Peyer's patch (tissue), 4 donors: ENCODE measurements around the gene ATG7. TPM values are rescaled to one million over a fixed set of nuclear protein-coding genes. Genes with fewer than 3 reads are reported as not detected.
A peak's percentile ranks its signal among the peaks of the same experiment; 100 is the strongest.

Experiments
- DNase-seq, 3 donors: peaks; one replicate each; pipeline ENCODE4 v3.0.0-alpha.2; 2017 to 2019
- H3K27ac ChIP-seq, 4 donors: fragments of 200-600 bp; sonication (generic); one replicate each; pipeline ENCODE4 v1.5.1; 2016 to 2019
- H3K27me3 ChIP-seq, 2 donors: fragments of 200-600 bp; sonication (generic); one replicate each; pipeline ENCODE4 v1.5.1; 2019
- H3K36me3 ChIP-seq, 3 donors: fragments of 200-600 bp; sonication (generic); one replicate each; pipeline ENCODE4 v1.5.1; 2016 to 2019
- H3K4me1 ChIP-seq, 4 donors: fragments of 200-600 bp; sonication (generic); one replicate each; pipeline ENCODE4 v1.5.1; 2016 to 2019
- H3K4me3 ChIP-seq, 4 donors: fragments of 200-600 bp; sonication (generic); 1 replicate in 3 of 4; 2 replicates in 1 of 4; pipeline ENCODE4 v1.5.1; 2016 to 2019; ENCODE audit warnings: mild to moderate bottlenecking in 1 of 4
- H3K9me3 ChIP-seq, 4 donors: fragments of 200-600 bp; sonication (generic); one replicate each; pipeline ENCODE4 v1.5.1; 2016 to 2019; ENCODE audit warnings: mild to moderate bottlenecking in 1 of 4
- CTCF ChIP-seq, 6 experiments: fragments of 450-650 bp in 4 of 6; fragments of 200-600 bp in 2 of 6; sonication (generic) in 1 of 6; IDR thresholded peaks; one replicate each; pipeline ENCODE4 v1.5.1; 2017 to 2019; ENCODE audit warnings: antibody characterized with exemption in 6 of 6, mild to moderate bottlenecking in 3 of 6, moderate library complexity in 1 of 6
- POLR2A ChIP-seq, 2 donors: fragments of 450-650 bp; IDR thresholded peaks; one replicate each; pipeline ENCODE4 v1.5.1; 2017; ENCODE audit warnings: antibody characterized with exemption in 2 of 2, mild to moderate bottlenecking in 2 of 2, moderate library complexity in 2 of 2
- total RNA-seq, 4 donors: library from RNA; depleted of rRNA; stranded (reverse); fragments of >200 nt; gene quantifications; one replicate each; pipeline ENCODE4 v1.1.0, GENCODE V29; 2016

Gene ATG7
- total RNA-seq, 4 donors from 2014 or later = 45.2 to 126 (median 70.8) TPM

DNA sequence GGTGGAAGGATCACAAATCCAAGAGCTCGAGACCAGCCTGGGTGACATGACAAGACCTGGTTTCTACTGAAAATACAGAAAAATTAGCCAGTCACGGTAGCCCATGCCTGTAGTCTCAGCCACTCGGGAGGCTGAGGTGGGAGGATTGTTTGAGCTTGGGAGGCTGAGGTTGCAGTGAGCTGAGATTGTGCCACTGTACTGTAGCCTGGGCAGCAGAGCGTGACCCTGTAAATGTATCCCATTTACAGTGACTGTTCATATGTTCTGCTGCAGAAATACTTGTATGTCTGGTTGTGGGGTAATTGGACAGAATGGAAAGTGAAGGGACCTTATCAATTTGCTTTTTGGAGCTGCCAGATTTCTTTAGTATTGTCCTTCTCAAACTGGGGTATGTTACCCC is 24.9 kb downstream of the ATG7 start:
- no peaks in the 10 kb centered on the region for H3K27me3 ChIP-seq
- H3K4me3 ChIP-seq = no peak overlapping the region
- no peak for DNase-seq
- no peak overlapping the region for H3K27ac ChIP-seq
- no peak for TF ChIP-seq CTCF (IDR thresholded peaks at IDR 0.05)
- no peak for TF ChIP-seq POLR2A (IDR thresholded peaks at IDR 0.05)
- H3K9me3 ChIP-seq = no peaks in the 10 kb centered on the region
- no peaks in the 10 kb centered on the region for H3K4me1 ChIP-seq
- peaks cover 0 to 26% (median 0%) of the 10 kb centered on the region in 3 donors for H3K36me3 ChIP-seq

DNA sequence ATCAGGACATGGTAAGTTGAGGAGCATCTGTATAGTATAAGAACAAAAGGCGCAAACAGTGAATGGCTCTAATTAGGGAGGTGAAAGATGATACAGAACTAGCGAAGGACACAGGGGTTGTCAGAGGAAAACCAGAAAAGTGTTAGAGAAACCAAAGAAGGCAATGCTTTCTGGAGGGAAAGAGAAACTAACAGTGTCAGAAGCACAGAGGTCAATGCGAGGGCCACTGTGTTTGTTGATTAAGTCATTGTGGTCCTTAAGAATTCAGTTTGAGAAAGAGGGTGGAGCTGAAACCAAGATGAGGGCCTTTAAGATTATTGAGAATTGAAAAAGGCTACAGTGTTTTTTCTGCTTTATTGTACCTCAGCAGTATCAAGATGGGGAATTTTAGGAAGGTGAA is 28.8 kb downstream of the ATG7 start:
- peaks cover 0 to 31% (median 0%) of the 10 kb centered on the region in 3 donors for H3K36me3 ChIP-seq
- H3K4me3 ChIP-seq = no peak overlapping the region
- DNase-seq = no peak
- H3K27me3 ChIP-seq = no peaks in the 10 kb centered on the region
- H3K27ac ChIP-seq = no peak overlapping the region
- no peaks in the 10 kb centered on the region for H3K4me1 ChIP-seq
- H3K9me3 ChIP-seq = no peaks in the 10 kb centered on the region
- TF ChIP-seq POLR2A (IDR thresholded peaks at IDR 0.05) = no peak
- no peak for TF ChIP-seq CTCF (IDR thresholded peaks at IDR 0.05)

GRCh38 chr3:11302444-11302843 is 30.2 kb downstream of the ATG7 start:
- Histone ChIP-seq H3K4me3 (no peak overlapping the region), H3K4me1 (no peaks in the 10 kb centered on the region), H3K9me3 (no peaks in the 10 kb centered on the region), H3K36me3 (peaks cover 0 to 39% (median 0%) of the 10 kb centered on the region in 3 donors), H3K27ac (no peak overlapping the region), H3K27me3 (no peaks in the 10 kb centered on the region)
- no peak for TF ChIP-seq POLR2A (IDR thresholded peaks at IDR 0.05)
- no peak for TF ChIP-seq CTCF (IDR thresholded peaks at IDR 0.05)
- no peak for DNase-seq

DNA sequence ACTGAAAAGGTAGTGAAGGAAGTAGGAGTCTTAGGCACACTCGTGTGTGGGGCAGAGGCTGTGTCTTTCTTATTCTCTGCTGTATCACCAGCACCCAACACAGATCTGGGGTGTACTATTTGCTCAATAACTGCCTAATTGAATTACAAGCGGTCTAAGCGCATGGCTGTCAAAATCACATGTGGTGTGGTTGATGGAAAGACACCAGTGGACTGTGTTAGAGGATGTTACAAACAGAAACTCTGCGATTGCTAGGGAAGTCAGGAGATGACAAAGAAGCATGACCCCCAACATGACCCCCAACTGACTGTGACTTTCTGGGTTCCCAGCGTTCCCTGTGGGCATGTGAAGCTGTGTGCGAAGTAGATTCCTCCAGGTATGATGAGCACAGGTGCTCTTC is 32.0 kb downstream of the ATG7 start:
- Histone ChIP-seq H3K27ac (no peak overlapping the region), H3K4me1 (no peaks in the 10 kb centered on the region), H3K4me3 (no peak overlapping the region), H3K9me3 (no peaks in the 10 kb centered on the region), H3K36me3 (peaks cover 0 to 49% (median 0%) of the 10 kb centered on the region in 3 donors), H3K27me3 (no peaks in the 10 kb centered on the region)
- TF ChIP-seq POLR2A (IDR thresholded peaks at IDR 0.05) = no peak
- DNase-seq = no peak

- TF ChIP-seq POLR2A (IDR thresholded peaks at IDR 0.05) = no peak
- TF ChIP-seq CTCF (IDR thresholded peaks at IDR 0.05) = no peak
- Histone ChIP-seq H3K9me3 (no peaks in the 10 kb centered on the region), H3K36me3 (peaks cover 0 to 49% (median 0%) of the 10 kb centered on the region in 3 donors), H3K4me1 (no peaks in the 10 kb centered on the region), H3K27ac (no peak overlapping the region), H3K27me3 (no peaks in the 10 kb centered on the region), H3K4me3 (no peak overlapping the region)
- DNase-seq = no peak
Observed at GRCh38 chr3:11305509-11305908, 33.3 kb downstream of the ATG7 start.

GRCh38 chr3:11306817-11307589 is 34.8 kb downstream of the ATG7 start:
- Histone ChIP-seq H3K4me3 (no peak overlapping the region), H3K27me3 (no peaks in the 10 kb centered on the region), H3K9me3 (no peaks in the 10 kb centered on the region), H3K27ac (peak overlapping the region in 2 of 4 donors; percentile 1 to 61), H3K4me1 (no peaks in the 10 kb centered on the region), H3K36me3 (peaks cover 0 to 56% (median 0%) of the 10 kb centered on the region in 3 donors)
- no peak for DNase-seq
- TF ChIP-seq POLR2A (IDR thresholded peaks at IDR 0.05) (no peak), CTCF (IDR thresholded peaks at IDR 0.05) (no peak)
